ENCODE data around the gene NAV2.

Gene NAV2

DNA sequence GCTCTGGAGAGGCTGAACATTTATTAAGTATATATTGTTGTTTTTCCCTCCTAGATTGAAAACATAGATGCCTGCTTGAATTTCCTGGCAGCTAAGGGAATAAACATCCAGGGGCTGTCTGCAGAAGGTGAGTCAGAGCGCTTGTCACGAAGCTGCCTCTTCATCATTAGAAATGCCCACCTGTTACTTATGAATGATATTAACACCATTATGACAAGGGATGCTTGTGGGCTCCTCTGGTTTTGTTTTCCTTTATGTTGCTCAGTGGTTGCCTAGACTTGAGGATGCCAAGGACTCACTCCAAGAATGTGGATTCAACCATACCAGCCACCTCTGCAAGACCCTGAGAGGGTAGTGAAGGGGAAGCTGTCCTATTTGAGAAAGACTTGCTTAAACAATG is 156.2 kb downstream of the NAV2 start:
- no peaks in the 10 kb centered on the region for H3K36me3 Mint-ChIP-seq
- no peak overlapping the region for H3K4me3 Mint-ChIP-seq
- H3K4me1 Mint-ChIP-seq, result no peaks in the 10 kb centered on the region
- no peak overlapping the region for H3K27ac Mint-ChIP-seq
- DNase-seq (ENCODE audit: low spot score in 2 of 2), result no peak
- ATAC-seq, result no peak
- no peaks in the 10 kb centered on the region for H3K9me3 Mint-ChIP-seq

DNA sequence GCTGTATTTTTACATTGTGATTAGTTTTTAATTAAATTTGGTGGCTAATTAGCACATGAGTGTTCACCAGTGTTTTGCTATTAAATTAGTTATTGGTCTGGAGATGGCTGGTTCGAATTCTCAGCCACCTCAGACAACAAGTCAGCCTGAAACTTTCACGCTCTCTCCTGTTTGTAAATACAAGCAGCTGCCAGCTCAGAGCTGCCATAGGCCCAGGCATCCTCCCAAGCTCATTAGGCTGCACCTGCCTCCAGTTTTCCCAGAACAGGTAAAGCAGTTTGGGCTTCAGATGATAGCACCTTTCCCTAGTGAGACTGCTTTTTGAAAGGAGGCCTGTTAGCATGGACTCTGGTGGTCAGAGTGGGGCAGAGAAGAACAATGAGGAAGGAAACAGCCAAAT is 156.8 kb downstream of the NAV2 start:
- H3K4me3 Mint-ChIP-seq, result no peak overlapping the region
- no peaks in the 10 kb centered on the region for H3K36me3 Mint-ChIP-seq
- DNase-seq (ENCODE audit: low spot score in 2 of 2) (no peak), ATAC-seq (no peak)
- no peaks in the 10 kb centered on the region for H3K9me3 Mint-ChIP-seq
- no peaks in the 10 kb centered on the region for H3K4me1 Mint-ChIP-seq
- H3K27ac Mint-ChIP-seq, result no peak overlapping the region

DNA sequence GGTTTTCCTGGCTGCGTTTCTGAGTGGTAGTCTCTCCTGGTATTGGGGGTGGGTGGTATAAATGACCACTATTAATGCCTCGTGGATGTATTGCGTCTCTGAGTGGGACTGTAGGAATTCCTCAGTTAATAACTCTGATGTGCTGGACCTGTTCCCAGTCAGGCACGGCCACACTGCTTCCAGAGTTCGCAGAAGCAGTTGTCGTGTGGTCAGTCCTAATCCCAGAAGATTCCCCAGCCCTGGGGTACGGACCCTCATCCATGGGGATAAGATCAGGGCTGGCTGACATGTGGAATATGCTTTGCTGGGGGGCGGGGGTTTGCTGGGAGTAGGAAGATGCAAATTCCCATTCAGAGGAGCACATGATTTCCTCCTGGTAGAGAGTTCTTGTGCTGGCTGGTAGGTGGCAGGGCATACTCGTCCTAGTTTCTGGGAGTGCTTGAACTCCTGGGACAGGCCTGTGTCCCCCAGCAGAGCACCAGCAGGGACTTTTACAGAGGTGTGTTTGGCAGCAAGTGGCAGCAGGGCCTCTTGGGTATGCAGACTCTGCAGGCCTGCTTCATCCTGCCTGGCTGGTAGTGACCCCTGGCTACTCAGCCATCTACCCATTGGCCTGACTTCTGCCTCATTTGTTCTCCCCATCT is 157.4 kb downstream of the NAV2 start:
- Mint-ChIP-seq H3K27ac (no peak overlapping the region), H3K4me3 (no peak overlapping the region), H3K4me1 (no peaks in the 10 kb centered on the region), H3K9me3 (no peaks in the 10 kb centered on the region), H3K36me3 (no peaks in the 10 kb centered on the region)
- DNase-seq (ENCODE audit: low spot score in 2 of 2), result no peak
- no peak for ATAC-seq

DNA sequence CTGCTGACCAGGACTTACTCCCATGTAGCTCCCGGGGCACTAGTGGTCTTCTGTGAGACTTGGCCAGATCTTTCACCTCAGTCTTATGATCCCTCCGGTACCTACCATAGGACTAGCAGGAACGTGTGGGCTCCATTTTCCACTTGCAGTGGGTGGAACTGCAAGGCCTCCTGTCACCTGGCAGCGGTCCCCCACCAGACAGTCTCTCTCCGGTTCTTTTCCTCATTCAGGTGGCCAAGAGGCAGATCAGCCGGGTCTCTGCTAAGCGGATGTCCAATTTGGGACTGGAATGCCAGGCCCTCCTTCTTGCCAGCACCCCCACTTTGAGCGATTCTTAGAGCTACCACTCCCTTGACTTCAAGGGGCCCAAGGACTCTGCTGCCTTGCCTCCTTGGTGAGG is 158.9 kb downstream of the NAV2 start:
- ATAC-seq (no peak), DNase-seq (ENCODE audit: low spot score in 2 of 2) (no peak)
- H3K36me3 Mint-ChIP-seq, result no peaks in the 10 kb centered on the region
- no peaks in the 10 kb centered on the region for H3K9me3 Mint-ChIP-seq
- no peaks in the 10 kb centered on the region for H3K4me1 Mint-ChIP-seq
- H3K27ac Mint-ChIP-seq, result no peak overlapping the region
- H3K4me3 Mint-ChIP-seq, result no peak overlapping the region

DNA sequence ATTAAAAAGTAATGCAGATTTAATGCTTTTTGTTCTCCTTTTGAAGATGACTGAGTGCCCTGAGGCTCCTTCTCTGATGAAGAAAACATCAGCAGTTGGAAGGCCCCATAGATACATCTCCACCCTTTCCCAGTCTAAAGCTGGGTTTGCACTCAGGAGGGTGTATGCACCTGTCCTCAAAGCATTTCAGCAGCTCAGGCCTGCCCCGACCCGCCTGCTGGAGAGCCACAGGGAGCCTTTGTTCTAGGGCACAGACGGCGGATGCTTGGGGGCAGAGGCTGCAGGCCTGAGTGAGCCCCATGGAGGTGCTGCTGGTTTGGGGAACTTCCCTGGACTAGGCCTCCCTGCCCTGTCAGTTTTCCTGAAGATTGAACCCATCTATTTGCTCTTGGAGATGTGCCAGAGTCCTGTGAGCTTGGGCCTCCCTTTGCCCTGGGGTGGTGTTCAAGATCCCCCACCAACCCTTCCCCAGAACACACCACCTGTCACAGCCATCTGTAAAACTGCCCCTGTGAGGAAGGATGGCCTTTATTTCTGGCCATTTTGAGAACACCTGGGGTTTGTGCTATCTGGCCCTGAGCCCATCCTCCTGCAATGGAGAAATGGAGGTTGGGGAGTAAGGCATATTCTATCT is 160.0 kb downstream of the NAV2 start:
- Mint-ChIP-seq H3K4me1 (no peaks in the 10 kb centered on the region), H3K27ac (no peak overlapping the region), H3K4me3 (no peak overlapping the region), H3K9me3 (no peaks in the 10 kb centered on the region), H3K36me3 (no peaks in the 10 kb centered on the region)
- no peak for DNase-seq (ENCODE audit: low spot score in 2 of 2)
- peak; percentile 16 for ATAC-seq

DNA sequence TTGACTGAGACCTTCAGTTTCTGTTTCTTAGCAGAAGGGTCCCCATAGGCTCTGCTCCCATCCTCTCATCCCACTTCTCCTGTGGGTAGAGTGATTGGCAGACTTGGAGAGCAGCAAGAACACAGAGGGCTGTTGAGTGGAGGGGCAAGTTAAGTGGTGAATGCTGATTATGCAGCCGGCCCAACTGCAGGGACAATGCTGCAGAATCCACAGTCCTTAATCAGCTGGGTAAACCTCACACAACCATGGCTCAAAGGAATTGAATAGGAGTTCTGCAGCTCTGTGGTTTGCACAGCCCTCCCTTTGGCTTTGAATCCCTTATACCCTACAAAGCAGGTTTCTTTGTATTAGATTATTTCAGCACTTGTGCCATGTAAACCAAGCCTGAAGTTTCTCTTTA is 161.1 kb downstream of the NAV2 start:
- H3K27ac Mint-ChIP-seq, result no peak overlapping the region
- H3K9me3 Mint-ChIP-seq, result no peaks in the 10 kb centered on the region
- H3K36me3 Mint-ChIP-seq, result no peaks in the 10 kb centered on the region
- no peak overlapping the region for H3K4me3 Mint-ChIP-seq
- no peak for DNase-seq (ENCODE audit: low spot score in 2 of 2)
- no peak for ATAC-seq
- H3K4me1 Mint-ChIP-seq, result no peaks in the 10 kb centered on the region

DNA sequence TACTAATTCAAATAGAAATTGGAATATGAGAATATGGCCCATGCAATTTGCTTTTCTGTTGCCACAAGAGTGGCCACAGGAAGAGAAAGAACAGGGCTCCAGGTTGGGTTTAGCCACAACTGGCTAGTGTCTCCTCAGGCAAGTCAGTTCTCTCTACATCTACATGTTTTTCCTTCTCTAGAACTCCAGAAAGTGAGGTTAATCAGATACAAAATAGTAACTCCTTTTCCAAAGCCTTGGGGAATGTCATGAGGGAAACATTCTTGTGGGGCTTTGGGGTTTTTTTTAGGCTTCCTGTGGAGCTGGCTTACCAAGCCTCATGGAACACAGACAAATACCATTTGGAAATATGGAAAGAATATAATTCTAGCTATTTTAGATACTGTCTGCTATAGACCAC is 161.6 kb downstream of the NAV2 start:
- no peak overlapping the region for H3K4me3 Mint-ChIP-seq
- DNase-seq (ENCODE audit: low spot score in 2 of 2) (no peak), ATAC-seq (no peak)
- H3K27ac Mint-ChIP-seq, result no peak overlapping the region
- no peaks in the 10 kb centered on the region for H3K9me3 Mint-ChIP-seq
- H3K36me3 Mint-ChIP-seq, result no peaks in the 10 kb centered on the region
- no peaks in the 10 kb centered on the region for H3K4me1 Mint-ChIP-seq

DNA sequence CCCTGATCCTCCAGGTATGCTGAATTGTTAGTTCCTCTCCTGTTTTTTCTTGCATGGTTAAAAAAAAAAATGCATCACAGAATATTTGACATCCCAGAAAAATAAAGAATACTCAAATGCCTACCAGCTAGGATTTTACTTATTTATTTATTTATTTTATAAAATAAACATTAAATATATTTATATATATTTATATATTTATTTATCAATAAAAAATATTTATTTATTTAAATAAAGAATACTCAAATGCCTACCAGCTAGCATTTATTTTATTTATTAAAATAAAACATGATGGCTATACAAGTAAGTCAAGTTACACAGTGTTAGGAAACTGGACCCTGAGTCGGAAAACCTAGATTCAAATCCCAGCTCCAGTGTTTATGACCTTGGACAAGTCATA is 164.1 kb downstream of the NAV2 start:
- ATAC-seq (no peak), DNase-seq (ENCODE audit: low spot score in 2 of 2) (no peak)
- H3K4me1 Mint-ChIP-seq, result no peaks in the 10 kb centered on the region
- H3K9me3 Mint-ChIP-seq, result no peaks in the 10 kb centered on the region
- no peak overlapping the region for H3K4me3 Mint-ChIP-seq
- H3K27ac Mint-ChIP-seq, result no peak overlapping the region
- H3K36me3 Mint-ChIP-seq, result no peaks in the 10 kb centered on the region

DNA sequence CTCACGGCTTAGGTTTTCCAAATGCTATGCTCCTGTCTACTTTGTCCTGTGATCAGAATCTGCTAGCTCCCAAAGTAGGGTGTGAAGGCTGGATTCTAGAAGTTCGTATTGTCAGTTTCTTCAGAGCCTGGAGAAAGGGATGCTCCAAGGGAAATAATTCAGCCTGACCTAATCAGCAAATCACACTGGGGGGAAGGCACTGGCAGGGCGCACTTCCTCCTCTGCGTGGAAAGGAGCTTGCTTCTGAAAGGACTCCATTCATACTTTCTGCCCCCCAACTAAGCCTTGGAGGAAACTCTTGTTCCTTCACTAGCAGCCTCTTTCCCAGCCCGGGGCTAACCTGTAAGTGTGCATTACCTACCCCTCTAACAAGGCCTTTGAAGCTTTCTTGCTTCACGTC is 165.9 kb downstream of the NAV2 start:
- Mint-ChIP-seq H3K36me3 (no peaks in the 10 kb centered on the region), H3K4me1 (no peaks in the 10 kb centered on the region), H3K27ac (no peak overlapping the region), H3K9me3 (no peaks in the 10 kb centered on the region), H3K4me3 (no peak overlapping the region)
- no peak for DNase-seq (ENCODE audit: low spot score in 2 of 2)
- no peak for ATAC-seq

DNA sequence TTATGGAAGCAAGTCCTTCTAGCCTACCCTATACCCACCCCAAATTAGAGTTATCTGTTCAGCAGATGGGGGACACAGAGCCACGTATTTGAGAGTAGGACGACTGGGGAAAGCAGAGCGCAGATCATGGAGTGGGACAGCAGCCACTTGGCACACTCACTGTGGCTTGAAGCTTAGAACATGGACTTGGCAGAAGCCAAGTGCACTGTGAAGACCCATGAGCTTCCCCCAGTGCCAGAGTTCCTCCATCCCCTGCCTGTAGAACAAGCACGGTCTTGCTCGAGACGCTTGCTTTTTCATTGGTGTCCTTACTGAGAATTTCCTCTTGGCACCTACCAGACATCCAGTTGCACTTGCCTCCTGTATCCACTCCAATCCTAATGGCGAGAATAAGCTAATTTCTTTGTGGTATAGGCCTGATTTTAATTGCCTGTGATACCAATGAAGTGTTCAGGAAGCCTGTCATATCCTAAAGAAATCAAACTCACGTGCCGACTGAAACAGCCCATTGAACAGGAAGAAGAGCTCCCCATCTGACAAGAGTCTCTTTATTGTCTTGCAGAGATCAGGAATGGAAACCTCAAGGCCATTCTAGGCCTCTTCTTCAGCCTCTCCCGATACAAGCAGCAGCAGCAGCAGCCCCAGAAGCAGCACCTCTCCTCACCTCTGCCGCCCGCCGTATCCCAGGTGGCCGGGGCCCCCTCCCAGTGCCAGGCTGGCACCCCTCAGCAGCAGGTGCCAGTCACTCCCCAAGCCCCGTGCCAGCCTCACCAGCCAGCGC is 166.9 kb downstream of the NAV2 start:
- Mint-ChIP-seq H3K36me3 (no peaks in the 10 kb centered on the region), H3K9me3 (no peaks in the 10 kb centered on the region), H3K27ac (no peak overlapping the region), H3K4me1 (no peaks in the 10 kb centered on the region), H3K4me3 (no peak overlapping the region)
- ATAC-seq (peak; percentile 27), DNase-seq (ENCODE audit: low spot score in 2 of 2) (no peak)

DNA sequence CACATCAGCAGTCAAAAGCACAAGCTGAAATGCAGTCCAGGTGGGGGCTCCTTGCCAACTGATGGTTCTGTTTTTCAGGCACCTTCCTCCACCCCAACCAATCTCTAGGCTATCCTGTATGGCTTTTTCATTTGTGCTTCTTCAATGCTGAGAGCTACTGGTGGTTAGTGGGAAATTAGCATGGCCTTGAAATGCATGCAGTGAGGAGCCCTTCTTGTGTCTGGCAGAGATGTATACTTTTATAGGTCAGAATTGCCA is 167.4 kb downstream of the NAV2 start:
- ATAC-seq (no peak), DNase-seq (ENCODE audit: low spot score in 2 of 2) (no peak)
- no peak overlapping the region for H3K4me3 Mint-ChIP-seq
- H3K4me1 Mint-ChIP-seq, result no peaks in the 10 kb centered on the region
- no peak overlapping the region for H3K27ac Mint-ChIP-seq
- no peaks in the 10 kb centered on the region for H3K36me3 Mint-ChIP-seq
- no peaks in the 10 kb centered on the region for H3K9me3 Mint-ChIP-seq

DNA sequence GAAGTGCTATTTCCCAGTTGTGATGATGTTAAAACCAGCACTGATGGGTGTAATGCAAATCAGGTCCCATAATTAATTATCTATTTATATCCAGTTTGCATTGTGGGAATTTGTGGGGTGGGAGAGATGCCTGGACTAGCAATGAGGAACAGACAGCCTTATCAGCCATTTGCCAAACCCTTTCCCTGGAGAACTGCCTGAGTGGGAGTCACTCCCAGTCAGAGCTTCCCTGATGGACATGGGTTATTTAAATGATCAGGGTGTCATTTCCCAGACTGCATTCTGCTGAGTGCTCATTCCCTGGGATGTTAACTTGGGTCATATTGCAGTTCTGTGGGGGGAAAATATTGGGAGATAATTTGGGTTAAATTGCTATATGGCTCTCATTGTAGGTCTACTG is 168.5 kb downstream of the NAV2 start:
- H3K4me1 Mint-ChIP-seq, result no peaks in the 10 kb centered on the region
- no peaks in the 10 kb centered on the region for H3K36me3 Mint-ChIP-seq
- DNase-seq (ENCODE audit: low spot score in 2 of 2) (no peak), ATAC-seq (no peak)
- no peaks in the 10 kb centered on the region for H3K9me3 Mint-ChIP-seq
- no peak overlapping the region for H3K27ac Mint-ChIP-seq
- H3K4me3 Mint-ChIP-seq, result no peak overlapping the region

DNA sequence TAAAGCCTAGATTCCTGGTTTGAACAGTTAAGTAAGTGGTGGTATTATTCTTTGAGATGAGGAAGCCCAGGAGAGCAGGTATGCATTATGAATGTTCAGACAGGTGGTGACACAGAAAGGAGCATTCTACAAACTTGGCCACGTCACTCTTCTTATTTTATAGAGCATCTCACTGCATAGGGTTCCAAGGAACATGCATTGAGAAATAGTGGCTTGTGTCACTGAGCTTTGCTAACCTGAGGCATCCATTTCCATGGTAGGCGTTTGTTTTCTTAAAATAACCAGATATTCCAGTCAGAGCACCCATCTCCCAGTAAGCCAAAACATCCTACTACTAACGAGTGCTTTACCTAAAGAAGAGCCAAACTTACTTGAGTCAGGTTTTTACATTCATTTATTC is 169.7 kb downstream of the NAV2 start:
- DNase-seq (ENCODE audit: low spot score in 2 of 2) (no peak), ATAC-seq (no peak)
- Mint-ChIP-seq H3K36me3 (no peaks in the 10 kb centered on the region), H3K27ac (no peak overlapping the region), H3K9me3 (no peaks in the 10 kb centered on the region), H3K4me1 (no peaks in the 10 kb centered on the region), H3K4me3 (no peak overlapping the region)

DNA sequence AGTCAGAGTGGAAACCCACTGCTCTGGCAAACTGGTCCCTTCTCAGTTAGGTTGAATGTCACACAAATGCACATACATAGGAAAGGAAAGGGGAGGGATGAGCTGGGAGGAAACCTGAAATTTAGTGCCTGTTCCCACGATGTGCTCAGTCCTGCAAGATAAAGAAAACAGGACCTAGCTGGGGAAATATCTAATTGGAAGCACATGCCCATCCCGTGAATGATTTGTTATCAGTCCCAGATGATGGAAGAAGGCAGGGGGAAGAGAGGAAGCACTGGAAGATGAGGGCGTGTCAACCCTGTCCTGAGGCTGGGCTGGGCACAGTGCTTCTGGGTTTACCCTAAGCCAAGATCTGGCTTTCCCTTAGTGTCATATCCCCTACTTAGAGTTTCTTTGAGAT is 173.9 kb downstream of the NAV2 start:
- no peak overlapping the region for H3K27ac Mint-ChIP-seq
- H3K4me3 Mint-ChIP-seq, result no peak overlapping the region
- H3K4me1 Mint-ChIP-seq, result no peaks in the 10 kb centered on the region
- DNase-seq (ENCODE audit: low spot score in 2 of 2) (no peak), ATAC-seq (no peak)
- H3K36me3 Mint-ChIP-seq, result no peaks in the 10 kb centered on the region
- no peaks in the 10 kb centered on the region for H3K9me3 Mint-ChIP-seq

DNA sequence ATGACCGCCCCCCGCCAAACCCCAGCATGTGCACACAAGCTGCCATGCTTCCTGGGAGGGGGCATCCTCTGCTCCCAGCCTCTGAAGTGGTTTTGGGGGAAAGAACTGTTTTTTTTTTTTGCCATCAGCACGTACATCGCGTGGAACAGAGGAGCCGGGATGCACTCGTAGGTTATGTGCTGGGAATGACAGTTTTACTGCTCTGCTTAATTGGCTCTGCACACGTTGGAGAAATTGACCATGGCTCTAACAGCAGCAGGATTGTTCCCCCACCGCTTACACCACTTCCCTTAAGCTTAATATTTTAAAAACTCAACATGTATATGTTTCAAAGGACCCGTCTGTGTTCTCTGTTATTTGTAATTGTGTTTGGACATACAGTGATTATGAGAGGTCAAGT is 175.2 kb downstream of the NAV2 start:
- no peak for DNase-seq (ENCODE audit: low spot score in 2 of 2)
- no peak for ATAC-seq
- H3K36me3 Mint-ChIP-seq, result no peaks in the 10 kb centered on the region
- no peak overlapping the region for H3K27ac Mint-ChIP-seq
- H3K4me3 Mint-ChIP-seq, result no peak overlapping the region
- no peaks in the 10 kb centered on the region for H3K4me1 Mint-ChIP-seq
- H3K9me3 Mint-ChIP-seq, result no peaks in the 10 kb centered on the region

DNA sequence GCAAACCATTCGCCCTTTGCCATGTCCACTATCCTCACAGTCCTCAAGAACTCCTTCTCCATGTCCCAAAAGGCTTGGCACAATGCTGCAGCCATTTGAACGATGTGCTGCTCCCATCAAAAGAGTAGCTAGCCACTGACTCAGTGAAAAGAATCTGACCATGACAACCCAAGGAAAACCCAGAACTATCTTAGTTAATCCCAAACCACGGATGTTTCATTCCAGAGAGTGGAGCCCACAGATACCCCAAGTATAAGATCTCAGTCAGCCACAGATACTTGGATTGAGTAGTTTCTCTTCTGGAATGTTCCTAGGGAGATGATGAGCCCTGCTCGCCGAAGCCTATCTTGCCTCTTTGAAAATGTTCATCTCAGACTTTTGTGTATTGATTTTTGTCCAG is 176.9 kb downstream of the NAV2 start:
- H3K4me1 Mint-ChIP-seq, result no peaks in the 10 kb centered on the region
- DNase-seq (ENCODE audit: low spot score in 2 of 2), result no peak

More for the DNA sequence above, 176.9 kb downstream of the NAV2 start:
- ATAC-seq, result no peak
- Mint-ChIP-seq H3K4me3 (no peak overlapping the region), H3K27ac (no peak overlapping the region), H3K9me3 (no peaks in the 10 kb centered on the region), H3K36me3 (no peaks in the 10 kb centered on the region)
